H1 (cell line): Measurements from ENCODE around the gene C12orf75. TPM values are rescaled to one million over a fixed set of nuclear protein-coding genes. Genes with fewer than 3 reads are reported as not detected.

Experiments
- CTCF ChIA-PET: fragments of 300-600 bp; sonication (Branson Sonifier 250); formaldehyde crosslinking; loops from one replicate; lab custom pipeline; 2021; ENCODE audit not compliant: partially characterized antibody; lab: Charles Lee
- POLR2A ChIA-PET: fragments of 300-600 bp; sonication (Branson Sonifier 250); formaldehyde crosslinking; loops from one replicate; lab custom pipeline; 2021; ENCODE audit warnings: inconsistent platforms; ENCODE audit not compliant: partially characterized antibody; lab: Charles Lee
- DNase-seq, 2 experiments: peaks; one replicate each; pipeline versions ENCODE4 v3.0.0 to v3.0.0-alpha.2; 2010 to 2022; ENCODE audit warnings: low spot score in 2 of 2, low read depth in 1 of 2, mixed read lengths in 1 of 2
- FAIRE-seq: peaks from 2 replicates; lab custom pipeline; 2011; peaks lifted over from hg19 to GRCh38; lab: Jason Lieb, UNC
- H2AFZ ChIP-seq: 2 replicates; pipeline ENCODE4 v1.8.1; 2012; ENCODE audit warnings: low read length, inconsistent platforms
- H2AK5ac ChIP-seq: 2 replicates; pipeline ENCODE4 v1.6.1; 2013; ENCODE audit warnings: low read depth, low read length
- H2BK120ac ChIP-seq: replicated peaks from 2 replicates; pipeline ENCODE3; 2013; ENCODE audit warnings: low read depth, low read length, inconsistent platforms
- H2BK12ac ChIP-seq: 2 replicates; pipeline ENCODE4 v1.6.1; 2013; ENCODE audit warnings: low read depth, low read length
- H2BK15ac ChIP-seq: 2 replicates; pipeline ENCODE4 v1.6.1; 2013; ENCODE audit warnings: low read length
- H2BK20ac ChIP-seq: 2 replicates; pipeline ENCODE4 v1.6.1; 2013; ENCODE audit warnings: low read length
- H2BK5ac ChIP-seq: 2 replicates; pipeline ENCODE4 v1.6.1; 2013; ENCODE audit warnings: low read depth, low read length
- H3K14ac ChIP-seq: 2 replicates; pipeline ENCODE4 v1.6.1; 2013; ENCODE audit warnings: inconsistent platforms; ENCODE audit not compliant: insufficient read length
- H3K18ac ChIP-seq: 2 replicates; pipeline ENCODE4 v1.6.1; 2013; ENCODE audit warnings: low read length; ENCODE audit errors: extremely low read depth
- H3K23ac ChIP-seq: 2 replicates; pipeline ENCODE4 v1.6.1; 2013; ENCODE audit warnings: inconsistent platforms; ENCODE audit not compliant: insufficient read length
- H3K23me2 ChIP-seq: 2 replicates; pipeline ENCODE4 v1.6.1; 2013; ENCODE audit warnings: low read depth, low read length
- H3K27ac ChIP-seq: 2 replicates; pipeline ENCODE4 v1.6.1; 2011; ENCODE audit warnings: low read depth, low read length, inconsistent platforms
- H3K27me3 ChIP-seq, 4 experiments: replicated peaks in 1 of 4; 1 replicate in 1 of 4; 2 replicates in 3 of 4; pipeline versions ENCODE4 v1.6.1 to v1.8.1; 2011 to 2013; ENCODE audit warnings: low read length in 3 of 4, mild to moderate bottlenecking in 3 of 4, inconsistent platforms in 2 of 4, mixed read lengths in 2 of 4, moderate library complexity in 1 of 4; ENCODE audit not compliant: control insufficient read depth in 3 of 4, insufficient read depth in 3 of 4; ENCODE audit errors: extremely low read depth in 1 of 4
- H3K36me3 ChIP-seq, 4 experiments: 2 replicates each; pipeline versions ENCODE4 v1.6.1 to v1.8.1; 2011 to 2013; ENCODE audit warnings: mild to moderate bottlenecking in 4 of 4, low read length in 3 of 4, moderate library complexity in 2 of 4, control low read depth in 1 of 4, inconsistent platforms in 1 of 4; ENCODE audit not compliant: insufficient read depth in 4 of 4, control insufficient read depth in 2 of 4
- H3K4ac ChIP-seq: replicated peaks from 2 replicates; pipeline ENCODE3; 2013; ENCODE audit warnings: low read length, low read depth, mixed read lengths, inconsistent platforms; ENCODE audit not compliant: insufficient read length
- H3K4me1 ChIP-seq, 4 experiments: replicated peaks in 1 of 4; 1 replicate in 1 of 4; 2 replicates in 3 of 4; pipeline versions ENCODE4 v1.6.1 to v1.8.1; 2011 to 2013; ENCODE audit warnings: low read length in 3 of 4, inconsistent platforms in 2 of 4, mixed read lengths in 1 of 4; ENCODE audit not compliant: insufficient read depth in 4 of 4, control insufficient read depth in 3 of 4
- H3K4me2 ChIP-seq, 2 experiments: 2 replicates each; pipeline versions ENCODE4 v1.6.1 to v1.8.1; 2011 to 2013; ENCODE audit warnings: low read depth in 2 of 2, low read length in 2 of 2, control low read depth in 1 of 2, inconsistent platforms in 1 of 2, mild to moderate bottlenecking in 1 of 2; ENCODE audit not compliant: insufficient read depth in 1 of 2
- H3K4me3 ChIP-seq, 4 experiments: fragments of 200-600, 300-600 bp in 1 of 4; sonication (generic), shearing (Covaris generic), sonication (Bioruptor Twin) in 1 of 4; 2 replicates each; pipeline versions ENCODE4 v1.5.1 to v1.8.1; 2011 to 2016; ENCODE audit warnings: low read length in 4 of 4, low read depth in 3 of 4, control low read depth in 2 of 4, inconsistent platforms in 2 of 4, mild to moderate bottlenecking in 2 of 4, mixed read lengths in 1 of 4, moderate library complexity in 1 of 4; ENCODE audit not compliant: insufficient read depth in 2 of 4; ENCODE audit errors: extremely low read depth in 1 of 4
- H3K56ac ChIP-seq: replicated peaks from 2 replicates; pipeline ENCODE3; 2013; ENCODE audit warnings: low read depth, mild to moderate bottlenecking, mixed read lengths, low read length, inconsistent platforms; ENCODE audit not compliant: insufficient read length
- H3K79me1 ChIP-seq: 2 replicates; pipeline ENCODE4 v1.6.1; 2013; ENCODE audit warnings: low read depth, low read length, control low read depth
- H3K79me2 ChIP-seq, 2 experiments: 2 replicates each; pipeline versions ENCODE4 v1.6.1 to v1.8.1; 2012 to 2013; ENCODE audit warnings: low read length in 2 of 2, mild to moderate bottlenecking in 2 of 2, inconsistent platforms in 1 of 2; ENCODE audit not compliant: insufficient read depth in 2 of 2, control insufficient read depth in 1 of 2
- H3K9ac ChIP-seq, 4 experiments: replicated peaks in 1 of 4; 1 replicate in 1 of 4; 2 replicates in 3 of 4; pipeline versions ENCODE4 v1.6.1 to v1.8.1; 2011 to 2013; ENCODE audit warnings: low read depth in 3 of 4, low read length in 3 of 4, control low read depth in 2 of 4, mild to moderate bottlenecking in 2 of 4, moderate library complexity in 2 of 4, inconsistent platforms in 1 of 4; ENCODE audit errors: extremely low read depth in 1 of 4
- H3K9me3 ChIP-seq, 2 experiments: 2 replicates each; pipeline versions ENCODE4 v1.6.1 to v1.8.1; 2012 to 2013; ENCODE audit warnings: mild to moderate bottlenecking in 2 of 2, moderate library complexity in 2 of 2, control low read depth in 1 of 2, inconsistent platforms in 1 of 2, low read depth in 1 of 2, low read length in 1 of 2, mixed read lengths in 1 of 2; ENCODE audit not compliant: insufficient read depth in 2 of 2
- H4K20me1 ChIP-seq, 2 experiments: replicated peaks in 1 of 2; 2 replicates each; pipeline versions ENCODE3 to v1.8.1; 2011 to 2013; ENCODE audit warnings: inconsistent platforms in 2 of 2, low read length in 2 of 2, mild to moderate bottlenecking in 1 of 2; ENCODE audit not compliant: insufficient read depth in 2 of 2, control insufficient read depth in 1 of 2
- H4K5ac ChIP-seq: 2 replicates; pipeline ENCODE4 v1.6.1; 2013; ENCODE audit warnings: low read length, low read depth, mixed read lengths, inconsistent platforms; ENCODE audit not compliant: insufficient read length
- H4K8ac ChIP-seq: 2 replicates; pipeline ENCODE4 v1.8.0; 2013; ENCODE audit warnings: mild to moderate bottlenecking, moderate library complexity, low read length, inconsistent platforms; ENCODE audit not compliant: insufficient read depth; ENCODE audit errors: extremely low read depth
- H4K91ac ChIP-seq: replicated peaks from 2 replicates; pipeline ENCODE3; 2013; ENCODE audit warnings: low read length, mixed read lengths, inconsistent platforms; ENCODE audit not compliant: insufficient read length
- ASH2L ChIP-seq: fragments of 200-600, 300-600 bp; sonication (generic); IDR thresholded peaks from one replicate; pipeline ENCODE4 v1.7.1; 2017; ENCODE audit warnings: low read length
- CBX5 ChIP-seq: fragments of 300-800, 300-1000 bp; sonication (generic); IDR thresholded peaks from 2 replicates; pipeline ENCODE4 v1.7.1; 2016; ENCODE audit warnings: antibody characterized with exemption, low read length, low read depth
- CBX8 ChIP-seq: fragments of 300-800, 300-1000 bp; sonication (generic); IDR thresholded peaks from 2 replicates; pipeline ENCODE4 v1.7.1; 2016; ENCODE audit warnings: low read depth, low read length, borderline replicate concordance
- CHD2 ChIP-seq: IDR thresholded peaks from 2 replicates; pipeline ENCODE4 v1.6.1; 2012; ENCODE audit warnings: low read length, improper control_type of control experiment
- CREB1 ChIP-seq: IDR thresholded peaks from 2 replicates; pipeline ENCODE4 v1.6.1; 2012; ENCODE audit warnings: inconsistent platforms
- CTBP2 ChIP-seq: IDR thresholded peaks from 2 replicates; pipeline ENCODE4 v1.7.0; 2011; ENCODE audit warnings: borderline replicate concordance, mild to moderate bottlenecking, moderate library complexity, mixed read lengths, low read length; ENCODE audit not compliant: insufficient read depth, insufficient read length
- HDAC2 ChIP-seq, 2 experiments: fragments of 300-600 bp in 1 of 2; sonication (generic) in 1 of 2; IDR thresholded peaks; 2 replicates each; pipeline ENCODE4 v1.6.1; 2011 to 2012; ENCODE audit warnings: low read depth in 2 of 2, low read length in 2 of 2, mild to moderate bottlenecking in 2 of 2, moderate library complexity in 2 of 2, borderline replicate concordance in 1 of 2, inconsistent platforms in 1 of 2
- POLR2AphosphoS5 ChIP-seq: IDR thresholded peaks from 2 replicates; pipeline ENCODE4 v1.6.1; 2011; ENCODE audit warnings: low read depth, low read length
- SP2 ChIP-seq: IDR thresholded peaks from 2 replicates; pipeline ENCODE4 v1.6.1; 2012; ENCODE audit warnings: mild to moderate bottlenecking, low read length, inconsistent platforms
- SP4 ChIP-seq: IDR thresholded peaks from 2 replicates; pipeline ENCODE4 v1.6.1; 2012; ENCODE audit warnings: low read length, inconsistent platforms
- SRF ChIP-seq: IDR thresholded peaks from 2 replicates; pipeline ENCODE4 v1.6.1; 2011; ENCODE audit warnings: mild to moderate bottlenecking, low read depth, low read length, moderate library complexity
- SUZ12 ChIP-seq: fragments of 200-600 bp; sonication (generic); IDR thresholded peaks from 2 replicates; pipeline ENCODE4 v1.6.1; 2012; ENCODE audit warnings: mild to moderate bottlenecking, inconsistent platforms, low read length, moderate library complexity, mixed read lengths
- ZNF274 ChIP-seq: IDR thresholded peaks from 2 replicates; pipeline ENCODE4 v1.7.0; 2012; ENCODE audit warnings: low read length, borderline replicate concordance; ENCODE audit errors: extremely low read depth
- WGBS, 2 experiments: shearing (Covaris generic) in 1 of 2; methylation state at CpG; one replicate each; pipeline versions ENCODE4 v1.1.6 to v1.1.7; 2013 to 2015; ENCODE audit warnings: low lambda C conversion rate in 2 of 2, mixed read lengths in 2 of 2, inconsistent platforms in 1 of 2, low coverage in 1 of 2, missing lambda C conversion rate in 1 of 2; ENCODE audit not compliant: insufficient replicate concordance in 2 of 2, insufficient coverage in 1 of 2, insufficient read length in 1 of 2; ENCODE audit errors: extremely low coverage in 1 of 2, missing lambda C conversion rate in 1 of 2; 5-methylcytosine and 5-hydroxymethylcytosine counted together
- polyA plus RNA-seq, 7 experiments: library from polyadenylated mRNA; depleted of rRNA in 3 of 7; stranded (reverse) in 5 of 7; unstranded in 2 of 7; fragments of >200 nt in 5 of 7; fragments of 200-250 nt in 2 of 7; gene quantifications; 1 replicate in 5 of 7; 2 replicates in 1 of 7; 4 replicates in 1 of 7; pipeline versions ENCODE4 v1.2.1 to v1.2.3, GENCODE V29; 2011 to 2013; ENCODE audit warnings: missing spikeins in 2 of 7, mixed read lengths in 2 of 7
- total RNA-seq: library from RNA; stranded (reverse); fragmentation: NEBNext Ultra II Directional; extraction: Animal tissue kit (Norgen Biotek cat#: 25700); gene quantifications from 2 replicates; pipeline ENCODE4 v1.2.1, GENCODE V29; 2021
- TF ChIP-seq, protein P1 (sequence below): IDR thresholded peaks from 2 replicates; pipeline ENCODE4 v1.6.1; 2012; ENCODE audit warnings: inconsistent platforms

C12orf75 gene
- total and polyA plus RNA-seq, 2 of the 8 experiments (the other 6 are each of a cell fraction or from before 2014, with no cell fraction given): 26.4 to 41.2 TPM

GRCh38 chr12:105413911-105414487 lies 83.5 kb downstream of the C12orf75 start:
- H3K27ac ChIP-seq: no peak overlapping the region
- CTCF ChIA-PET: no interaction called here
- peaks cover 0 to 6% (median 0%) of the 10 kb centered on the region in 4 experiments; a peak in 1 of 7 replicates for H3K4me1 ChIP-seq
- DNase-seq (no peak), FAIRE-seq (no peak)
- H4K5ac ChIP-seq: no peak overlapping the region
- H2BK20ac ChIP-seq: no peak overlapping the region
- H3K23me2 ChIP-seq: no peaks in the 10 kb centered on the region
- TF ChIP-seq SP4 (no peak), HDAC2 (IDR thresholded peaks at IDR 0.05; ENCODE audit: borderline replicate concordance in 1 of 2, low read depth in 2 of 2, low read length in 2 of 2) (no peak), SUZ12 (no peak), CTBP2 (no peak), POLR2AphosphoS5 (no peak), ASH2L (no peak), CBX5 (no peak), SP2 (no peak), CHD2 (no peak), CBX8 (no peak), ZNF274 (no peak), SRF (no peak), CREB1 (no peak)
- TF ChIP-seq, protein P1, sequence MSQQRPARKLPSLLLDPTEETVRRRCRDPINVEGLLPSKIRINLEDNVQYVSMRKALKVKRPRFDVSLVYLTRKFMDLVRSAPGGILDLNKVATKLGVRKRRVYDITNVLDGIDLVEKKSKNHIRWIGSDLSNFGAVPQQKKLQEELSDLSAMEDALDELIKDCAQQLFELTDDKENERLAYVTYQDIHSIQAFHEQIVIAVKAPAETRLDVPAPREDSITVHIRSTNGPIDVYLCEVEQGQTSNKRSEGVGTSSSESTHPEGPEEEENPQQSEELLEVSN: no peak
- no peaks in the 10 kb centered on the region for H3K9me3 ChIP-seq
- H3K23ac ChIP-seq: no peak overlapping the region
- no peak overlapping the region for H3K56ac ChIP-seq
- H3K79me1 ChIP-seq: no peaks in the 10 kb centered on the region
- POLR2A ChIA-PET: no interaction called here
- peak overlapping the region; percentile 23 for H3K14ac ChIP-seq
- no peak overlapping the region for H2BK5ac ChIP-seq
- no peaks in the 10 kb centered on the region for H4K20me1 ChIP-seq
- H3K4ac ChIP-seq: no peak overlapping the region
- no peak overlapping the region for H3K4me3 ChIP-seq
- no peak overlapping the region for H2BK120ac ChIP-seq
- H3K36me3 ChIP-seq: no peaks in the 10 kb centered on the region
- WGBS, 2 experiments: 91% methylated on average over 7 of the region's 7 CpGs; no CpG with 5 or more reads in 1 of the 2 experiments
- no peak overlapping the region for H2BK12ac ChIP-seq
- no peak overlapping the region for H3K9ac ChIP-seq
- H3K27me3 ChIP-seq: no peaks in the 10 kb centered on the region
- no peak overlapping the region for H4K8ac ChIP-seq
- H2BK15ac ChIP-seq: no peak overlapping the region
- H2AK5ac ChIP-seq: no peak overlapping the region
- no peaks in the 10 kb centered on the region for H3K79me2 ChIP-seq
- no peak overlapping the region for H3K18ac ChIP-seq
- H4K91ac ChIP-seq: no peak overlapping the region
- no peak overlapping the region for H3K4me2 ChIP-seq
- no peak overlapping the region for H2AFZ ChIP-seq
